ENCODE data around the gene CXCL10.

CXCL10 gene

GRCh38 chr4:76023389-76023788 is at the start of gene CXCL10:
Gene CXCL10 (minus strand): TSS chr4:76023497. CDS start chr4:76023431, 66 bp downstream.
- Histone ChIP-seq H3K4me1 (ENCODE audit: control insufficient read depth, insufficient read depth, low read length) (no peaks in the 10 kb centered on the region), H3K9me3 (ENCODE audit: control insufficient read depth, insufficient read depth, low read depth, low read length) (no peaks in the 10 kb centered on the region), H3K36me3 (ENCODE audit: control insufficient read depth in 2 of 2, insufficient read depth in 1 of 2, low read length in 2 of 2) (no peaks in the 10 kb centered on the region), H3K4me3 (ENCODE audit: low read depth, low read length) (no peak within 1 kb of the TSS), H3K27ac (ENCODE audit: extremely low read depth, low read depth, low read length) (no peak within 1 kb of the TSS)
- TF ChIP-seq FEZF1 (tag by site-specific recombination; IDR thresholded peaks at IDR 0.05) (no peak), HOXC10 (CRISPR knock-in tag; IDR thresholded peaks at IDR 0.05) (no peak), ZNF585B (tag by site-specific recombination; IDR thresholded peaks at IDR 0.05) (no peak), ZNF341 (tag by site-specific recombination; IDR thresholded peaks at IDR 0.05; ENCODE audit: low read depth) (no peak), ZNF112 (tag by site-specific recombination; IDR thresholded peaks at IDR 0.05) (no peak), MEIS1 (CRISPR knock-in tag; IDR thresholded peaks at IDR 0.05; ENCODE audit: borderline replicate concordance) (no peak), ZNF658 (tag by site-specific recombination; IDR thresholded peaks at IDR 0.05) (no peak), ZNF843 (tag by site-specific recombination; IDR thresholded peaks at IDR 0.05) (no peak), ZNF580 (tag by site-specific recombination; IDR thresholded peaks at IDR 0.05) (no peak), IKZF3 (tag by site-specific recombination; IDR thresholded peaks at IDR 0.05) (no peak), PRDM2 (tag by site-specific recombination; IDR thresholded peaks at IDR 0.05; ENCODE audit: borderline replicate concordance) (no peak), ZNF140 (tag by site-specific recombination; IDR thresholded peaks at IDR 0.05) (no peak), REPIN1 (tag by site-specific recombination; IDR thresholded peaks at IDR 0.05; ENCODE audit: low read depth) (no peak), ZSCAN18 (tag by site-specific recombination; IDR thresholded peaks at IDR 0.05) (no peak), GLI4 (tag by site-specific recombination; IDR thresholded peaks at IDR 0.05) (no peak), ZBTB8A (tag by site-specific recombination; IDR thresholded peaks at IDR 0.05) (no peak), ZNF26 (tag by site-specific recombination; IDR thresholded peaks at IDR 0.05) (no peak), KLF8 (tag by site-specific recombination; IDR thresholded peaks at IDR 0.05) (no peak)
- POLR2A ChIA-PET, result no interaction called here
- CTCF ChIA-PET, result no interaction called here

GRCh38 chr4:76072760-76073159 is 49.5 kb upstream of the CXCL10 start:
- H3K9me3 ChIP-seq (ENCODE audit: control insufficient read depth, insufficient read depth, low read depth, low read length), result no peaks in the 10 kb centered on the region
- H3K4me3 ChIP-seq (ENCODE audit: low read depth, low read length), result no peak overlapping the region
- H3K4me1 ChIP-seq (ENCODE audit: control insufficient read depth, insufficient read depth, low read length), result no peaks in the 10 kb centered on the region
- H3K27ac ChIP-seq (ENCODE audit: extremely low read depth, low read depth, low read length), result no peak overlapping the region
- H3K36me3 ChIP-seq (ENCODE audit: control insufficient read depth in 2 of 2, insufficient read depth in 1 of 2, low read length in 2 of 2), result no peaks in the 10 kb centered on the region
- ChIA-PET CTCF (interaction anchor here (0.6 kb wide), 1 partner anchor 52 kb away, joined by 3 read pairs; no protein-coding TSS in a partner anchor), POLR2A (no interaction called here)
- TF ChIP-seq ZNF184 (tag by site-specific recombination; IDR thresholded peaks at IDR 0.05) (no peak), ZNF266 (tag by site-specific recombination; IDR thresholded peaks at IDR 0.05; ENCODE audit: low read depth) (no peak), ZNF692 (tag by site-specific recombination; IDR thresholded peaks at IDR 0.05) (no peak), ZNF701 (tag by site-specific recombination; IDR thresholded peaks at IDR 0.05) (no peak), KLF17 (tag by site-specific recombination; IDR thresholded peaks at IDR 0.05) (no peak)

All from HEK293 (cell line).